Stimulated activated naive CD4-positive, alpha-beta T cell treated with Interleukin-2 at 50 U/mL for 16 hours (primary cell): ENCODE results near the gene SP2.

Source experiments
- DNase-seq: peaks from one replicate; lab custom pipeline; 2025; lab: John Stamatoyannopoulos, UW

The SP2 gene

GRCh38 chr17:47871048-47871447 is 25.0 kb upstream of the SP2 start:
- no peak for DNase-seq

- no peak for DNase-seq
These were observed 23.9 kb upstream of the SP2 start for GRCh38 chr17:47872019-47872650.

GRCh38 chr17:47872651-47873161 is 23.3 kb upstream of the SP2 start:
- DNase-seq, result no peak

- no peak for DNase-seq
These were observed 22.6 kb upstream of the SP2 start for GRCh38 chr17:47873200-47874090.

GRCh38 chr17:47875011-47875985 is 20.7 kb upstream of the SP2 start:
- no peak for DNase-seq

- no peak for DNase-seq
These were observed 18.5 kb upstream of the SP2 start for GRCh38 chr17:47877368-47878034.

- no peak for DNase-seq
These were observed 17.6 kb upstream of the SP2 start for GRCh38 chr17:47878203-47879027.

- no peak for DNase-seq
These were observed 16.9 kb upstream of the SP2 start for GRCh38 chr17:47879028-47879585.

GRCh38 chr17:47879776-47880454 is 16.1 kb upstream of the SP2 start:
- no peak for DNase-seq

- DNase-seq, result no peak
These were observed 13.8 kb upstream of the SP2 start for GRCh38 chr17:47882247-47882646.

- DNase-seq, result no peak
These were observed 13.1 kb upstream of the SP2 start for GRCh38 chr17:47882695-47883588.

GRCh38 chr17:47883589-47884426 is 12.2 kb upstream of the SP2 start:
- no peak for DNase-seq

GRCh38 chr17:47884427-47884740 is 11.7 kb upstream of the SP2 start:
- no peak for DNase-seq

GRCh38 chr17:47884905-47885730 is 10.9 kb upstream of the SP2 start:
- DNase-seq, result no peak

GRCh38 chr17:47888293-47888692 is 7.7 kb upstream of the SP2 start:
- no peak for DNase-seq

GRCh38 chr17:47889734-47890529 is 6.1 kb upstream of the SP2 start:
- peak; percentile 87 for DNase-seq
